Activated CD8-positive, alpha-beta memory T cell treated with anti-CD3 and anti-CD28 coated beads for 48 hours (primary cell): ENCODE results near the gene CACNA1D.
"Not testable (repeated sequence)": the region's sequence is repeated elsewhere in the genome, so short reads cannot be mapped to it uniquely, and the experiment has no call there.

ENCODE experiments used
- DNase-seq, 3 experiments: peaks; one replicate each; pipeline ENCODE4 v3.0.0-alpha.2; 2020; ENCODE audit warnings: low read depth in 2 of 3, low spot score in 2 of 3

CACNA1D gene

GRCh38 chr3:53570709-53571108, 76.3 kb downstream of the CACNA1D start:
- no peak for DNase-seq

GRCh38 chr3:53571264-53571663, 76.9 kb downstream of the CACNA1D start:
- DNase-seq: no peak

DNA sequence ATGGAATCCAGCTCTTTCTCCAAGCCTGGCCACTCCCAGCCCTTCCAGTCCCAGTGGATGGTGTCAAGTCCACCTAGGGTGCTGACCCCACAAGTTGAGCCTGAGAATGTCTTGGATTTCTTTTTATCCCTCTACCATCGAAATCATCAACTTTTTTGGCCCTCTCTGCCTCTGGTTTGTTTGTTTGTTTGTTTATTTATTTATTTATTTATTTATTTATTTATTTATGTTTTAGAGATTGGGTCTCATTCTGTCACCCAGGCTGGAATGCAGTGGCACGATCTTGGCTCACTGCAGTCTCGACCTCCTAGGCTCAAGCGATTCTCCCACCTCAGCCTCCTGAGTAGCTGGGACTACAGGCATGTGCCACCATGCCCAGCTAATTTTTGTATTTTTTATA, 77.8 kb downstream of the CACNA1D start:
- not testable (repeated sequence) for DNase-seq

DNA sequence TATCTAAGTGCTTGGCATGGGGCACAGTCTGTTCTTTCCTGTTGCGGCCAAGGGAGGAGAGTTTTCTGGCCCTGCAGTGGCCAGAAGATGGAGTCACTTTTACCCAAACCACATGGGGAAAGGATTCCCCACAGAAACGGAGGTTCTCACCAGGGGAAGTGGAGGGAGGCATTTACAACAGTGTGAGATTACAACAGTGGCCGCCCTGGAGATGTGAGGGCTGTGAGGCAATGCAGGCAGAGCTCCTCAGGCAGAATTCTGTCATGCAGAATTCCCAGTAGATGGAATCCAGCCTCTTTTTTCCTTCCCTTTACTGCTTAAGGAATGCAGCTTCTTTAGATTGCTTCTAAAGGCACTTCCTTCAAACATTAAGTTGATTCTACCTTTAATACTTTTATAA, 83.1 kb downstream of the CACNA1D start:
- DNase-seq: no peak

GRCh38 chr3:53579636-53580035, 85.2 kb downstream of the CACNA1D start:
- no peak for DNase-seq

GRCh38 chr3:53581671-53582070, 87.3 kb downstream of the CACNA1D start:
- DNase-seq: no peak

DNA sequence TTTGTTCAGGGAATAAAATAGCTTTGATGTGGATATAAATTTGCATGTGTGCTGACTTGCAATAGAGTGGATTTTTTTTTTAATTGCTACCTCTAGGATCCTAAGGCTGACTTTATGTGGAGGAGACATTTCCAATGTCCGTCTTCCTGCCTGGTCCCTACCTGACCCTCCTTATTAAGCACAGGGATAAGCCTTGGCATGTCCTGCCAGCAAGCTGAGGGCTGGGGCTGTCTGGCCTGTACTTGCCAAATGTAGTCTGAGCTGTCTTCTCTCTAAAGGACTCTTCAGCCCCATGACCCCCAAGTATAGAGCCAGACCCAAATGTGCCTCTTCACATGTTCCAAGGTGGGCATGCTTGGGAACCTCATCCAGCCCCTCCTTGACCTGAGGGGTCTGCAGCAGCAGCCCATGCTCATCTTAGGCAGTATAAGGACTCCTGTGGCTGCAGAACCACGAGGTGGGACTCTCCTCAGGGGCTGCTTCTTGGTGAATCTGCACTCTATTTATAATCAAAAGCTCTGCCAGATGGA, 88.8 kb downstream of the CACNA1D start:
- DNase-seq: no peak

GRCh38 chr3:53585049-53585448, 90.6 kb downstream of the CACNA1D start:
- DNase-seq: no peak

DNA sequence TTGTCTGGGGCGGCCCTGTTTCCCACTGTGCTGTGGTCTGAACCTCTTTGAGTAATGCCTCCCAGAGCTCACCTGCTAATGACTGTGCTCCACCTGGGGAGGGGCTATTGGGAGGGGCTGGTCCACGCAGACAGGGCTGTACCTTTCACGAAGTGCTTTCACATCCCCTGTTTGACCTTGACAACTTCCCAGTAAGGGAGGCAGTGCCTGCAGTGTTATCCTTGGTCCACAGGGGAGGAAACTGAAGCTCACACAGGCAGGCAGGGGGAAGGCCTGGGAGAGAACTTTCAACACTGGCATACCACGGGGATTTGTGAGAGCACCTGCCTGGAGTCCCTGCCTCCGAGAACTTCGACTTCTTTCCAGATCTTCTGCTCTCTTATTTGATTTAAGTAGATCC, 91.2 kb downstream of the CACNA1D start:
- no peak for DNase-seq

- no peak for DNase-seq
Observed at GRCh38 chr3:53588122-53588521, 93.7 kb downstream of the CACNA1D start.

DNA sequence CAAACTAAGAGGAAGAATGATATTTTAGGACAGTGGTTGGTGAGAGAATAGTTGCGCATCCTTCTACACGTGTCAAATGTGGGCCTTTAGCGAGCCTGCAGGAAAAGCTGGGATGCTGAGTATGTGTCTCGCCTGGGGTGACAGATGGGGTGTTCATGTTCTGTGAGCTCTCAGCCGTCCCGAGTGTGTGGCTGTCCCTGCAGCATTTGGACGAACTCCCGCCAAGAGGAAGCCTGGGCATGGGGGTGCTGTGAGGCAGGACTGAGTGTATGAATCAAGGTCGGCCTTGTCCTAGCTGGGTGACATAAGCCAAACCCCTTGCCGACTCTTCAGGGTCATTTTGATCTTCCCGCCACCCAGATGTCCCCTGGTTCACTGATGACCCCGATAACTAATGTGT, 94.8 kb downstream of the CACNA1D start:
- no peak for DNase-seq

GRCh38 chr3:53589806-53590205, 95.4 kb downstream of the CACNA1D start:
- no peak for DNase-seq

DNA sequence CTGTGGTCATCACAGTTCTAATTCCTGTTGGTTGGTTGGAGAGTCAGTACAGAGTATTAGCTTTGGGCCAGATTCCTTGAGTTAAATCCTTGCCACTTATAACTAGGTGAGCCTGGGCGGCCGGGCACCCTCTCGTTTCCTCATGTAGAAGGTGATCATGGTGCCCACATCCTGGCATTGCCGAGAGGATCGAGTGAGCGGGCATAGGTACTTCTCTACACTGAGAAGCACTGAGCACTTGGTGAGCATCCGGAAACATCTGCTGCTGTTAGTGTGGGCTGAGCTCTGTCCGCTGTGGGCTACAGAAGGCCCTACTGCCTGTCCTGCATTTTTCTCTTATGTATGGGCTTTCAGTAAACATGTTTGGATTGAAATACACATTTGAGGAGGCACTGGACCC, 96.2 kb downstream of the CACNA1D start:
- DNase-seq: no peak

- DNase-seq: no peak
Observed at GRCh38 chr3:53591646-53592045, 97.2 kb downstream of the CACNA1D start.

DNA sequence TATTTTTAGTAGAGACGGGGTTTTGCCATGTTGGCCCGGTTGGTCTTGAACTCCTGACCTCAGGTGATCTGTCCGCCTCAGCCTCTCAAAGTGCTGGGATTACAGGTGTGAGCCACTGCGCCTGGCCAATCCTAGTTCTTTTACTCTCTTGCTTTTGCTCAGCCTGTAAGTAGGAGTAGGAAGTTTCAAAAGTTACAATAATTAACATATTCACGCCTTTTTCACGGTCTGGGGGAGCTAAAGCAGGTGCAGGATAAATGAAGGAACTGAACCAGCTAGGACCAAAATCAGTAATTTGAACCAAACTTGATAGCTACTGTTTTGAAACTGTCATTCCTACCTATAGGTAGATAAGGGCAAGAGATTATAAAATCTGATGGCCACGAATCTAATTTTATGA, 98.5 kb downstream of the CACNA1D start:
- DNase-seq: no peak

DNA sequence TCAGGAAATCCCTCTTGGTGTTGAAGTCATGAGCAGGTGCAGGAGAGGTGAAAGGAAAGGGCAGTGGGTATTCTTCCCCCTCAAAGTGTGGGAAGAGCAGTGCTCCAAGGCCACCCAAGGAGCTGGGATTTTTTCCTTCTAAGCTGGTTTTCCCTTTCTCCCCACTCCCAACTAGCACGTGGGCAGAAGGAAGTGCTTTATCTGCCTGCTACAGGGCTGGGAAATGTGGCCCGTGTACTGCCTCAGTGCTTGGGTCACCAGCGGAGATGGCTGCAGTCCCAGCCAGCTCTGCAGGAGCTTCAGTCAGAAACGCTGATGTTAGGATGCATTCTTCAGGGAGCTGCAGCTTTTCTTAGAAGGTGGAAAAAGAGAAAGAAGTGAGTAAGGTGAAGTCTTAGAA, 99.2 kb downstream of the CACNA1D start:
- DNase-seq: no peak

DNA sequence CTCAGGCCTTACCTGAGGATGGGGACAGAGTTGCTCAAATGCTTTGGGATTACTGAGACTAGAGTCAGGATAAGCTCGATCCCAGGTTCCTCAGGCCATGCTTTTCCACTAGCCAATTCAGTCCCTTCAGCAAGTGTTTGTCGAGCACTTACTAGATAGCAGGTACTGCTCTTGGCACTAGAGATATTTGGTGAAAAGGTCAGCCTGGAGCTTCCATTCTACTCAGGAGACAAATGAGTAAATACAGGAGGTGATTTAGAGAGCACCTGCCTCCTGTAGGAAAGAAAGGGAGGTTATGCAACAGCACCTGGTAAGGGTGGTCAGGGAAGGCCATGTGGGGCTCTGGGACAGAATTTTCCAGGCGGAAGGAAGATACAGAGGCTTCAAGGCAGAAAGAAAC, 99.9 kb downstream of the CACNA1D start:
- DNase-seq: no peak

- no peak for DNase-seq
Observed at GRCh38 chr3:53595660-53596059, 101.2 kb downstream of the CACNA1D start.

DNA sequence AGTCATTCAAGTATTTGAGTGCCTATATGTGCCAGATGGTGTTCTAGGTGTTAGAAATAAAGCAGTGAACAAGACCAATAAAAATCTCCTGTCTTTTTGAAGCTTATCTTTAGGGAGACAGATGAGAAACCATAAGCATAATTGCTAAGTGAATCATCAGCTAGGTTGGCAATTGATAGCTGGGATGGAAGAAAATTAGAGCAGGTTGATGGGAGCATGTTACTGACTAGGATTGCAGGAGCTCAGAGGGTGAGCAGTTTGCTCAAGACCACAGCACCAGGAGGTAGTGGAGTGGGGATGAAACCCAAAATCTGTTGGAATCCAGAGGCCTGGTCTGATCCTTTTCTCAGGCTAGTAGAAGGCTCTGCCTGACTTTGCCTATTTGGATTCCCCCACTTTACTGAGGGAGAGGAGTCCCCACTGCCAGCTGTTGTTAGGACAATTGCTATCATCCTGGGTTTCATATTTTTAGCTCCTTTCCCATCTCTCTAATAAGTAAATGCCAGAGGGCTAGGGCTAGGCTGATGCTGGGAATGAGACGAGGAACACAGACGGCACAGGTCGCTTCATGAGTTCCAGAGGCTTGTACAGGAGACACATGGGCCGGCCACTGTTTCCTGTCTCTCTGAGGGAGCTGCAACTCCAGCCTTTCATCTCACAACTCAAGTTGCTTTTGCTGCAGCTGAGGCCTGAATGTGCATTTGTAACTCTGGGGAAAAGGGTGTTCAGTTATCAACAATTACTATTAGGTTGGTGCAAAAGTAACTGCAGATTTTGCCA, 102.9 kb downstream of the CACNA1D start:
- DNase-seq: no peak

- no peak for DNase-seq
Observed at GRCh38 chr3:53599771-53600170, 105.4 kb downstream of the CACNA1D start.

DNA sequence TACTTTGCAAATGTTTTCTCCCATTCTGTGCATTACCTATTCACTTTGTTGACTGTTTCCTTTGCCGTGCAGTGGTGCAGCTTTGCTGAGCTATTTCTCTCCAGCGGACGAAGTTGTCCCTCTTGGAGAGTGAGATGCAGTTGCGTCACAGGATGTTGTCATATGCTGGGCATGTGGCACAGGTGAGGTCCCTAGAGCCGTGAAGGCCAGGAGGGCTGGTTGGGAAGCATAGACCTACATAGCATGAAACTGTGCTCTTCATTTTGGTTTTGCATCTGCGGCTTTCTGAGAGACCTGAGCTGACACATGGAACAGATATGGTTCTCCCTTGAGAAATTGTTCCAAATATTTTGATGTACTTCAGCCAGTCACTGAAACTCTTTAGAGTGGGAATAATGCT, 108.5 kb downstream of the CACNA1D start:
- DNase-seq: no peak

DNA sequence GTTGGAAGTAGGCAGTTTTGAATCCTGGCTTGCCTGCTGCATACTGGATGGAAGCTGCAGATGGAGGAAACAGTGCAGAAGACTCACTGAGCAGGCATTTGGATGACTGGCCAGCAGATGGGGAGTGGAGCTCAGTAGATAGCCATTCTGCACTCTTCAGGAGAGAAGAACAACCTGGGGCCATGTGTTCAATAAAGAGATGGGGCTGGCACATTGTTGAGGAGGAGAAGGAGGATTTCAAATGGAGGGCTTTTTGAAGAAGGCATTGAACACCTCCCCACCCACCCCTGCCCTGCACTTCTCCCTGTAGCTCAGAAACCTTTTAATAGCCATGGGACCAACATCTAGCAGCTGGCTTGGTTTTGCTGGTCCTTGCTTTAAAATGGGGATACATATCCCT, 109.8 kb downstream of the CACNA1D start:
- DNase-seq: no peak

DNA sequence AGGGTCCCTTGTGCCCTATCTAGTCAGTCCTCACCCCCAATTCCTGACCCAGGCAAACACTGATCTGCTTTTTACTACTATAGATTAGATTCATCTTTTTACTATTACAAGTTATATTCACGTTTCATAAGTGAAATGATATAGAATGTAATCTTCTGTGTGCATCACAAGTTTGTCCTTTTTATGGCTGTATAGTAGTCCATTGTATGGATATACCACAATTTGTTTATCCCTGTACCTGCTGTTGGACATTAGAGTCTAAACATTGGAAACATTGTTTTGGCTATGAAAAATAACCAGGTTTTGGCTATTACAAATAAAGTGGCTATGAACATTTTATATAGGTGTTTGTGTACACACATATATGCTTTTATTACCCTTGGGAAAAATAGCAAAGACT, 112.4 kb downstream of the CACNA1D start:
- no peak for DNase-seq
